SK-N-SH treated with all-trans-retinoic acid at 6 μM for 48 hours (cell line): ENCODE data around the gene ATR.
"Not testable (repeated sequence)": the region's sequence is repeated elsewhere in the genome, so short reads cannot be mapped to it uniquely, and the experiment has no call there.

ENCODE experiments used
- ATAC-seq: fragments of 200-7000 bp; cut with Tn5 transposase; 3 replicates; pipeline ENCODE4 v1.9.1; 2020; ENCODE audit warnings: mild to moderate bottlenecking, moderate library complexity
- ARNTL ChIP-seq: fragments of 450-650 bp; formaldehyde crosslinking; IDR thresholded peaks from 2 replicates; pipeline ENCODE4 v1.5.0; 2020; ENCODE audit warnings: low read depth, mild to moderate bottlenecking, moderate library complexity, borderline replicate concordance
- BACH2 ChIP-seq: fragments of 250-450 bp; sonication (Bioruptor Pico); IDR thresholded peaks from 2 replicates; pipeline ENCODE4 v1.9.0; 2021; ENCODE audit warnings: mild to moderate bottlenecking, borderline replicate concordance
- CREB5 ChIP-seq: fragments of 250-450 bp; sonication (Bioruptor Pico); IDR thresholded peaks from 2 replicates; pipeline ENCODE4 v1.5.1; 2020; ENCODE audit warnings: low read depth, mild to moderate bottlenecking, moderate library complexity
- CSRNP3 ChIP-seq: fragments of 250-450 bp; sonication (Bioruptor Pico); IDR thresholded peaks from 2 replicates; pipeline ENCODE4 v1.5.1; 2021; ENCODE audit warnings: mild to moderate bottlenecking, moderate library complexity
- ESRRG ChIP-seq: fragments of 250-450 bp; sonication (Bioruptor Pico); IDR thresholded peaks from 2 replicates; pipeline ENCODE4 v1.6.1; 2021; ENCODE audit warnings: mild to moderate bottlenecking
- GLIS3 ChIP-seq: fragments of 250-450 bp; sonication (Bioruptor Pico); IDR thresholded peaks from 2 replicates; pipeline ENCODE4 v1.5.0; 2020; ENCODE audit warnings: mild to moderate bottlenecking, moderate library complexity
- ISL1 ChIP-seq: fragments of 250-450 bp; sonication (Bioruptor Pico); IDR thresholded peaks from 2 replicates; pipeline ENCODE4 v2.1.2; 2022; ENCODE audit warnings: mild to moderate bottlenecking, moderate library complexity
- OSR1 ChIP-seq: fragments of 250-450 bp; sonication (Bioruptor Pico); IDR thresholded peaks from 2 replicates; pipeline ENCODE4 v1.8.0; 2022; ENCODE audit warnings: moderate library complexity, mild to moderate bottlenecking, inconsistent platforms
- POU6F1 ChIP-seq: fragments of 250-450 bp; sonication (Bioruptor Pico); IDR thresholded peaks from 2 replicates; pipeline ENCODE4 v1.8.0; 2021; ENCODE audit warnings: low read depth, mild to moderate bottlenecking, moderate library complexity, borderline replicate concordance
- PPARA ChIP-seq: fragments of 250-450 bp; sonication (Bioruptor Pico); IDR thresholded peaks from 2 replicates; pipeline ENCODE4 v1.5.0; 2020; ENCODE audit warnings: mild to moderate bottlenecking, borderline replicate concordance
- RARB ChIP-seq: fragments of 250-450 bp; sonication (Bioruptor Pico); IDR thresholded peaks from 2 replicates; pipeline ENCODE4 v1.8.0; 2021; ENCODE audit warnings: mild to moderate bottlenecking, moderate library complexity
- SNAI2 ChIP-seq: fragments of 250-450 bp; sonication (Bioruptor Pico); IDR thresholded peaks from 2 replicates; pipeline ENCODE4 v1.5.0; 2020; ENCODE audit warnings: mild to moderate bottlenecking, moderate library complexity
- TCF4 ChIP-seq: fragments of 250-450 bp; sonication (Bioruptor Pico); IDR thresholded peaks from 2 replicates; pipeline ENCODE4 v1.8.0; 2021; ENCODE audit warnings: mild to moderate bottlenecking, moderate library complexity, borderline replicate concordance
- TOX ChIP-seq: fragments of 250-450 bp; sonication (Bioruptor Pico); IDR thresholded peaks from 2 replicates; pipeline ENCODE4 v1.8.0; 2021; ENCODE audit warnings: mild to moderate bottlenecking, moderate library complexity, borderline replicate concordance
- ZC3H10 ChIP-seq: fragments of 250-450 bp; sonication (Bioruptor Pico); IDR thresholded peaks from 2 replicates; pipeline ENCODE4 v1.5.1; 2021; ENCODE audit warnings: mild to moderate bottlenecking, moderate library complexity
- ZFP3 ChIP-seq: fragments of 250-450 bp; sonication (Bioruptor Pico); IDR thresholded peaks from 2 replicates; pipeline ENCODE4 v1.5.0; 2020; ENCODE audit warnings: mild to moderate bottlenecking, moderate library complexity
- ZFP30 ChIP-seq: fragments of 450-650 bp; formaldehyde crosslinking; IDR thresholded peaks from 2 replicates; pipeline ENCODE4 v1.5.0; 2022; ENCODE audit warnings: mild to moderate bottlenecking, moderate library complexity
- ZNF565 ChIP-seq: fragments of 450-650 bp; formaldehyde crosslinking; conservative IDR thresholded peaks from 2 replicates; pipeline ENCODE4 v1.5.0; 2020; ENCODE audit warnings: low read depth, mild to moderate bottlenecking, moderate library complexity
- ZNF70 ChIP-seq: fragments of 450-650 bp; formaldehyde crosslinking; IDR thresholded peaks from 2 replicates; pipeline ENCODE4 v1.5.0; 2020; ENCODE audit warnings: mild to moderate bottlenecking, moderate library complexity
- ZNF8 ChIP-seq: fragments of 450-650 bp; formaldehyde crosslinking; IDR thresholded peaks from 2 replicates; pipeline ENCODE4 v1.5.0; 2020; ENCODE audit warnings: mild to moderate bottlenecking, moderate library complexity
- TF ChIP-seq, protein P1 (sequence below): fragments of 250-450 bp; sonication (Bioruptor Pico); IDR thresholded peaks from 2 replicates; pipeline ENCODE4 v1.5.0; 2020; ENCODE audit warnings: mild to moderate bottlenecking, moderate library complexity

The ATR gene

DNA sequence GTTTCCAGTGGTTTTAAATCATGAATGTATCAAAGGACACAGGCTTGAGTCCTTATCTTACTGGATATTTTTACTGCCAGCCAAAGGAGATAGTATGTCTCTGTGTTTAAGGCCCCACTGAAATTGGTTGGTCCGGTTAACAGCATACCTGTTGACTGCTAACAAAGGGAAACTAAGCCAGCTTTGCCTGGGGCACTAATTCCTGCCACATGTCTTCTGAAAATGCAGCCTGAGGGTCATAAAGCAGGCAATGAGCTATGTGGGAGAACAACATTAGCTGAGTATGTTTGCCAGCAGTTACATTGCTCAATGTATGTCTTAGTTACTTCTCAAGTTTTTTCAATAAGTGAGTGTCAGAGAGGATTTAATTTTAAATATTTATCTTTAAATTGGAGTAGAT is 30.1 kb upstream of the ATR start:
- no peak for ATAC-seq
- TF ChIP-seq SNAI2 (CRISPR knock-in tag) (no peak), ZC3H10 (CRISPR knock-in tag) (no peak), ISL1 (no peak), BACH2 (CRISPR knock-in tag) (no peak), ZFP3 (no peak), RARB (CRISPR knock-in tag) (no peak), ZNF8 (CRISPR knock-in tag) (no peak), ESRRG (CRISPR knock-in tag) (no peak), PPARA (CRISPR knock-in tag) (no peak), ZNF565 (CRISPR knock-in tag) (no peak), GLIS3 (CRISPR knock-in tag) (no peak), ZNF70 (CRISPR knock-in tag) (no peak), CREB5 (CRISPR knock-in tag) (no peak), OSR1 (CRISPR knock-in tag) (no peak), TCF4 (CRISPR knock-in tag) (no peak), TOX (CRISPR knock-in tag) (no peak), CSRNP3 (CRISPR knock-in tag) (no peak), POU6F1 (no peak)
- TF ChIP-seq, protein P1, sequence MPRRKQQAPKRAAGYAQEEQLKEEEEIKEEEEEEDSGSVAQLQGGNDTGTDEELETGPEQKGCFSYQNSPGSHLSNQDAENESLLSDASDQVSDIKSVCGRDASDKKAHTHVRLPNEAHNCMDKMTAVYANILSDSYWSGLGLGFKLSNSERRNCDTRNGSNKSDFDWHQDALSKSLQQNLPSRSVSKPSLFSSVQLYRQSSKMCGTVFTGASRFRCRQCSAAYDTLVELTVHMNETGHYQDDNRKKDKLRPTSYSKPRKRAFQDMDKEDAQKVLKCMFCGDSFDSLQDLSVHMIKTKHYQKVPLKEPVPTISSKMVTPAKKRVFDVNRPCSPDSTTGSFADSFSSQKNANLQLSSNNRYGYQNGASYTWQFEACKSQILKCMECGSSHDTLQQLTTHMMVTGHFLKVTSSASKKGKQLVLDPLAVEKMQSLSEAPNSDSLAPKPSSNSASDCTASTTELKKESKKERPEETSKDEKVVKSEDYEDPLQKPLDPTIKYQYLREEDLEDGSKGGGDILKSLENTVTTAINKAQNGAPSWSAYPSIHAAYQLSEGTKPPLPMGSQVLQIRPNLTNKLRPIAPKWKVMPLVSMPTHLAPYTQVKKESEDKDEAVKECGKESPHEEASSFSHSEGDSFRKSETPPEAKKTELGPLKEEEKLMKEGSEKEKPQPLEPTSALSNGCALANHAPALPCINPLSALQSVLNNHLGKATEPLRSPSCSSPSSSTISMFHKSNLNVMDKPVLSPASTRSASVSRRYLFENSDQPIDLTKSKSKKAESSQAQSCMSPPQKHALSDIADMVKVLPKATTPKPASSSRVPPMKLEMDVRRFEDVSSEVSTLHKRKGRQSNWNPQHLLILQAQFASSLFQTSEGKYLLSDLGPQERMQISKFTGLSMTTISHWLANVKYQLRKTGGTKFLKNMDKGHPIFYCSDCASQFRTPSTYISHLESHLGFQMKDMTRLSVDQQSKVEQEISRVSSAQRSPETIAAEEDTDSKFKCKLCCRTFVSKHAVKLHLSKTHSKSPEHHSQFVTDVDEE (CRISPR knock-in tag), result no peak

DNA sequence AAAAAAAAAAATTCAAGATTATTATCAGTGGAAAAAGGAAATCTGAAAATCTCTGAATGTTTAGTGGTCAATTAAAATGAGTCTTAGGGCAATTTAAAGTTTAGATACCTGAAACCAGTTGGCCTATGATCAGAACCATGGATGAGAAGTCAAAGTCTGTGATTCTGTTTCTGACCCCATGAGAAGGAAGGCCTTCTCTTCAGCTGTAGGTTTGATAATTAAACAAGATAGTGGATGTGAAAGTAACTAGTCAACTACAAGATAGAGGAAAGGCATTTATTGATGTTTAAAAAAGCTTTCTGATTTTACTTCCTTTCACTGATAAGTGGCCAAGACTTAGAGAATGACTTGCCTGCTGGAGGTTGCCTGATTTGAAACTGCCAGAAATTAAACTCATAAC is 26.4 kb upstream of the ATR start:
- TF ChIP-seq ZNF8 (CRISPR knock-in tag), result no peak
- TF ChIP-seq ZNF565 (CRISPR knock-in tag), result no peak
- no peak for TF ChIP-seq ZFP30 (CRISPR knock-in tag)
- TF ChIP-seq TCF4 (CRISPR knock-in tag), result no peak
- TF ChIP-seq, protein P1 (CRISPR knock-in tag), result no peak
- TF ChIP-seq ZFP3, result no peak
- no peak for TF ChIP-seq PPARA (CRISPR knock-in tag)
- TF ChIP-seq GLIS3 (CRISPR knock-in tag), result no peak
- TF ChIP-seq ARNTL (CRISPR knock-in tag), result no peak
- no peak for TF ChIP-seq CSRNP3 (CRISPR knock-in tag)
- no peak for TF ChIP-seq RARB (CRISPR knock-in tag)
- ATAC-seq, result no peak

GRCh38 chr3:142603386-142603705 is 24.8 kb upstream of the ATR start:
- ATAC-seq, result not testable (repeated sequence)
